A172 (cell line): ENCODE results near the gene ZBED1. TPM values are rescaled to one million over a fixed set of nuclear protein-coding genes. Genes with fewer than 3 reads are reported as not detected.
A peak's percentile ranks its signal among the peaks of the same experiment; 100 is the strongest.
"Not testable (repeated sequence)": the region's sequence is repeated elsewhere in the genome, so short reads cannot be mapped to it uniquely, and the experiment has no call there.

Experiments used
- DNase-seq: peaks from one replicate; pipeline ENCODE4 v3.0.0-alpha.2; 2015; ENCODE audit warnings: low spot score
- total RNA-seq: library from RNA; depleted of rRNA; stranded (reverse); fragments of >200 nt; shearing (Covaris generic); gene quantifications from 2 replicates; pipeline ENCODE4 v1.2.3, GENCODE V29; 2014; rRNA removed

ZBED1 gene
- total RNA-seq = 29.3 and 31.6 TPM in 2 replicates

GRCh38 chrX:2500803-2501558 is at the start of gene ZBED1, which contains the start of gene DHRSX:
Gene ZBED1 (minus strand): TSS chrX:2500976. CDS start chrX:2490719, 10,257 bp downstream.
Gene DHRSX (minus strand): TSS chrX:2500976. CDS start chrX:2500925, 51 bp downstream.
- no peak for DNase-seq

GRCh38 chrX:2549876-2550275 is 49.1 kb upstream of the ZBED1 start:
- DNase-seq = no peak

- DNase-seq = no peak
Measured at GRCh38 chrX:2548711-2549423, 48.1 kb upstream of the ZBED1 start.

- DNase-seq = no peak
Measured at GRCh38 chrX:2547736-2548135, 47.0 kb upstream of the ZBED1 start.

GRCh38 chrX:2546496-2546895 is 45.7 kb upstream of the ZBED1 start:
- DNase-seq = no peak

GRCh38 chrX:2545144-2545543 is 44.4 kb upstream of the ZBED1 start:
- DNase-seq = no peak

- DNase-seq = no peak
Measured at GRCh38 chrX:2542826-2543521, 42.2 kb upstream of the ZBED1 start.

GRCh38 chrX:2541603-2542002 is 40.8 kb upstream of the ZBED1 start:
- DNase-seq = no peak

- DNase-seq = peak; percentile 65
Measured at GRCh38 chrX:2540426-2540947, 39.7 kb upstream of the ZBED1 start.

GRCh38 chrX:2539586-2539985 is 38.8 kb upstream of the ZBED1 start:
- DNase-seq = no peak

GRCh38 chrX:2538031-2538757 is 37.4 kb upstream of the ZBED1 start:
- DNase-seq = no peak

- no peak for DNase-seq
Measured at GRCh38 chrX:2536974-2537373, 36.2 kb upstream of the ZBED1 start.

GRCh38 chrX:2536141-2536540 is 35.4 kb upstream of the ZBED1 start:
- no peak for DNase-seq

- not testable (repeated sequence) for DNase-seq
Measured at GRCh38 chrX:2534261-2535021, 33.7 kb upstream of the ZBED1 start.

GRCh38 chrX:2533424-2533823 is 32.6 kb upstream of the ZBED1 start:
- no peak for DNase-seq

- no peak for DNase-seq
Measured at GRCh38 chrX:2526390-2526789, 25.6 kb upstream of the ZBED1 start.

GRCh38 chrX:2523911-2524310 is 23.1 kb upstream of the ZBED1 start:
- DNase-seq = no peak

GRCh38 chrX:2521927-2522386 is 21.2 kb upstream of the ZBED1 start:
- no peak for DNase-seq

- DNase-seq = no peak
Measured at GRCh38 chrX:2521092-2521926, 20.5 kb upstream of the ZBED1 start.

GRCh38 chrX:2520539-2520938 is 19.8 kb upstream of the ZBED1 start:
- no peak for DNase-seq
